NCI-H774 (cell line): Measurements from ENCODE around the gene PPEF2.

Experiments used
- DNase-seq: peaks from one replicate; lab custom pipeline; 2025; lab: John Stamatoyannopoulos, UW

The PPEF2 gene

DNA sequence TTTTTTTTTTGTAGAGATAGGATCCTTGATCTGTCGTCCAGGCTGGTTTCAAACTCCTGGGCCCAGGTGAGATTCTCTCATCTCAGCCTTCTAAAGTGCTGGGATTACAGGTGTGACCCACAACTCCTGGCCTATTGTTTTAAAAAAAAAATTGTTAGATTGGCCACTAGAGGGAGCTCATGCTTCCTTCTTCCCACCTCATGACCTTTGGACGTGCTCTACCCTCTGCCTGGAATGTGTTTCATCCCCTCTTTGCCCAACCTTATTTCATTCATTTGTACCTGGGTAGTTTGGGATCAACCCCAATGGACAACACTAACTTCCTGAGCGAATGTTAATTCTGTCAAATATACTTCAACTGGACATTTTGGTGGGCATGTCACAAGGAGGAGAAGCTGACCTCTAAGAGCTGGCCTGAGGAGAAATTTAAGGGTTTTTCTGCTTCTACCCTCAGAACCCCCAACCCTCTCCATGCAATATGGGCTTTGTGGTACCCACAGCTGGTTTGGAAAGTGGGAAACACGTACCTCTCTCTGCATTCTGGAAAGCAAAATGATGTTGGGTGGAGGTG is 6.4 kb downstream of the PPEF2 start:
- peak; percentile 9 for DNase-seq

DNA sequence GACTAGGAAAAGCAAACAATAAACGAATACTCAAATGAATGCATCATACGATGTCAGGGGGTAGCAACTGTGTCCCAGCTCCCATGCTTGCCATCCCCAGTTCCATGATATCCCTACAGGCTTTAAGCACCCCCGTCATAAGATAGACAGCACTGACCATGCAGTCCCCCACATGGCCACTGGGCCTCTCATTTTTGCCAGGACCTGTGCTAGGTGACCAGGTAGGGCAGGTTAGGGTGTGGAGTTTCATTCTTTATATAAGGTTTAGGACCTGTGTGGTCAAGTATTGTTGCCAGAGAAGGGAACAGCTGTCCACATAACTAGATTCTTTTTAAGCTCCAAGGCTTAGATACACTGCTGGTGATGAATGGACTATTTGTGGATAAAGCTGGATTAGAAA is 9.7 kb downstream of the PPEF2 start:
- no peak for DNase-seq

DNA sequence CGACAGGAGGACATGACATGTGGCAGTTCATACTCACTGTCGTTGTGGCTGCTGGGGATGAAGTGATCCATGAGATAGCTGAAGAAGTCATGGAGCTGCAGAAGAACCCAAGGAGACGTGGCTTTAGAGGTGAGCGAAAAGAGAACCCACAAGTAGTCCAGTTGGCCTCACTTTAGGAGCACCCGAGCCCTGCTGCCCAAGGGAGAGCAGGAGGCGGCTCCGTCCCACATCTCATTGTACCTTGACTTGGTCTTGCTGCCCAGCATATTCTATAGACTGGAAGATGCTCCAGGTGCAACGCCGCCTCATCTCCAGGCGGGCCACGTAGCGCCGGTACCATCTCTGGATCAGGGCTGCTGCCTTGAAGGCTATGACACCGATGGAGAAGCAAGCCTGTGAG is 10.6 kb downstream of the PPEF2 start:
- no peak for DNase-seq

DNA sequence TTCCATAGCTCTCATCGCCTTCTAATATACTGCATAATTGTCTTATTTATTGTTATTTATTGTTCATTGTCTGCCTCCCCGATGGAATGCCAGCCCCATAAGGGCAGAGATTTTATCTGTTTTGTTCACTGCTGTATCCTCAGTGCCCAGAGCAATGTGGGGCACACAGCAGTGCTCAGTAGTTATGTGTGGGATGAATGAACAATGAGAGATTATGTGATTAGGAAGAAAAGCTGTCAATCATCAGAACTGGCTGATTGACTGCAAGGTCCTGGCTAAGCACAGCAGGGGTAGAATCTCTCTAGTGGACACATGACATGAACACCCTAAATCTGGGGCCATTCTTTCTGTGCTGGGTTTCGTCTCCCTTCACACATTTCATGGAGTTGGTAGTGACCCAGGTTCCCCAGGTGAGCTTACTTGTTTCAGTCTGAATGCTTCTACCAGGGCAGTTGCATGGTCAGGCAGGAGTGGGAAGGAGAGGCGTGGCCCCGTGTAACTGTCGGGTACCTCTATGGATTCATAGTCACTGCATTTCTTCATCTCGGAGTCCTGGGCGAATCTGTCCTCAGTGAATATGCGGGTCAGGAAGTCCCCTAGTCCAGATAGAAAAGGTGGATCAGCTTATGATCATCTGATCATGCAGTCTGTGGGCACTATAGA is 12.6 kb downstream of the PPEF2 start:
- DNase-seq: no peak

DNA sequence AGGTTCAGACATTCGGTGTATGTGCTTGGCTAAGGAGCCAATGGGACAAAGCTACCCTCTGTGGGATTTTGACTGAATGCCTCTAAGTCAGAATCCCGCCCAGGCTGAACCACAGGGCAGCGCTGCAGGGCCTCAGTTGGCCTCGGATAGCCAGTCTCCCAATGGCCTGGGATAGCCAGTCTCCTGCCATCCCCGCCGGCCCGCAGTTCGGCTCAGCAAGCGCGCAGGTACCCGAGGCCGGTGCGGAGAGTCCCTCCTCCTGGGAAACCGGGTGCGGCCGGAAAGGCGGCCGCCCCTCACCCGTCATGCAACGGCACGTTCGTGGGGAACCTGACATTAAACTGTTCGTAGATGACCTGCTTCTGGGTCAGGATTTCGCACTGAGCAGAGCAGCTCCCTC is 16.1 kb downstream of the PPEF2 start:
- DNase-seq: no peak

DNA sequence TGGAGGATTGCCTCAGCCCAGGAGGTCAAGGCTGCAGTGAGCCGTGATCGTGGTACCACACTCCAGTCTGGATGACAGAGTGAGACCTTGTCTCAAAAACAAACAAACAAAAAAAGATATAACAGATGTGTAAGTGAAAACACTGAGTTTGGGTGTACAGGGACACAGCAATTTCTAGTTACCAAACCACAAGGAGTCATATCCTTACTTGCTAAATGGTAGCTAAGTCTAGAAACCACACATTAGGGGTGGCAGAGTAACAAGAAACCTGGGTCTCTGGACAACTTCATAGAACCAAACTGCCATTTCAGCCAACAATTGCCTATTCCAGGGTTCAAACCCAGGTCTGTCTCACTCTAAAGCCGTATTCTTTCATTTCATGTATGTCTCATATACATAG is 20.8 kb downstream of the PPEF2 start:
- DNase-seq: no peak

DNA sequence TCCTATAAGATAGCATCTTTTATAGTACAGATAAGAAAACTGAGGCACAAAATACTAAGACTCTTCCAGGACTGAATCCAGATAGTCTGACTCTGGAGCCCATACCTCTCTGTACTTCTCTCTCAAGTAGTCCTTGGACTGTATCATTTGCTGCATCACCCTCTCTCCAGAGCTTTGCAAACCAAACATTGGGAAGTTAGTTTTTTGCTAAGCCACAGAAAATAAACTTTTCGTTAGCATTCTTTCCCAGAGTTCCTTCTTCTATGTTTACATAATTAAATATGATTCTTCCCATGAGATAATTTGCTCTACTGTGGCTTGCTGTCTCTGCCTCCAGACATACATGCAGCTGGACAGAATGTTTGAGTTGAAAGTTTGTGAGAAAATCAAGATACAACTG is 22.0 kb downstream of the PPEF2 start:
- no peak for DNase-seq

DNA sequence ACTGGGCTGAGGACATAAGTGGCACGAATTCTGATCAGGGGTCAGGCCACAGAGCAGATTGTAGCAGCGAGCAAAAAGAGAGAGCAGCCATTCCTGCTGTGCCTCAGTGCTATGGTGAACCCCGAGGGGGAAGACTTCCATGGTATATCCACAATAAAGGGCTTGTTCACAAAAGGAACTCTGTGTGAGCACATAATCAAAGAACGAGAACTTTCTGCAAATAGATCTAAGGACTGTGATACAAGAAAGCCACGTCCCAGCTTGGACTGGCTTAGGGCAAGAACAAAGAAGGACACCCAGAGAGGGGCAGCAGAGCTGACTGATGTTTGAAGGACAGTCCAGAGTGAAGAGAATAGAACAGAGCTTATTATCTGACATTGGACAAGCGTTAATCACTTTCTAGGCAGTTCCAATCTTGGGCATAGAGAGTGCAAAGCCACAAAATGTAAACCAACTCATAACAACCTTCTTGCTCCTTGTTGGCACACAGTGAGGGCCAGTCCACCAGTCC is 24.0 kb downstream of the PPEF2 start:
- DNase-seq: no peak

DNA sequence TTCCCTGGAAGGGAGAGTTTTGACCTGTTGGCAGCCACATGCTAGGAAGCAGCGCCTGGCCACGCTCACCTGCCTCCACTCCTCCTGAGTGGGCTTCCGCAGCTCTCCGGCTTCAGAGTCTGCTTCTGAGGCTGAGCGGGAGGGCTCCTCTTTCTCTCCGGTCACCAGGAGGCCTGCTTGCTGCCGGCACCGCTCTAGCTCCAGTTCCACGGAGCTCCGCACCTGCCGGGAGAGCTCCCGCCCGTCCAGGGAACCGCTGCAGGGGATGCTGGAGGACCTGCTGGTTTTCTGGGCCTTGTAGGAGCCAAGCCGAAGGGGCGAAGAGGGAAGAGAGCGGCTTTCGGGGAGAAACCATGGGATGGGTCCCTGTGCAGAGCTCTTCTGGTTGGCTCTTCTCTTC is 26.0 kb downstream of the PPEF2 start:
- DNase-seq: no peak

DNA sequence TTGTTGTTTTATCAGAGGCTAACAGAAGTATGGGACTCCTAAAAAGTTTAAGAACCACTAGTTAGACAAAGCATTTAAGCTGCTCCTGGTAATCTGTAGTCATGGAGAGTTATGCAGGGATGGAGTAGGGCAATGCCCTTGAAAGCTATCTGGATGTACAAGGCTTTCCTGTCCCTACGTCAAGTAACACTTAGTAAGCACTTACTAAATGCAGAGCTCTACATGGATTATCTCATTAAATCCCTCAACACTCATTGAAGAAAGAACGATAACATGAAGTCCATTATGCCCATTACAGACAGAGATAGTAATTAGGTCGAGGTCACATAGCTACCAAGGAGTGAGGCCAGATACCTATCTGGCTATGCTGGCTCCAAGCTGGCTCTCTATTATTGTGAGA is 33.2 kb downstream of the PPEF2 start:
- no peak for DNase-seq

DNA sequence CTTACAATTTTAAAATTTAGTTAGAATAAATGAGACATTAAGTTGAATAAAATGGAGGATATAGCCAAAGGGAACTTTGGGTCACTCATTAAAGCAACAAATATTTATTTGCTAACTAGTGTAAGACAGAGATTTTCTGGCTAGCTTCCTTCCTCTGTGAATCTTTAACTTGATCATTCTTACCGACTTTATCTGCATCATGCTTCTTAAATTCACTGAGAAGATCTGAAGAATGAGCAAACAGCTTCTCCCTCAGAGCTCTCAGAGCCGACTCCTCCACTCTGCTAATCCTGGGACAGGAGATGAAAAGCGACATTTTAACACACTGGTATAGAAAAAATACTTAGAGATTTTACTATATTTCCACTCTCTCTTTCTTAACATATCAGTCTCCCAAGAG is 35.1 kb downstream of the PPEF2 start:
- DNase-seq: no peak

DNA sequence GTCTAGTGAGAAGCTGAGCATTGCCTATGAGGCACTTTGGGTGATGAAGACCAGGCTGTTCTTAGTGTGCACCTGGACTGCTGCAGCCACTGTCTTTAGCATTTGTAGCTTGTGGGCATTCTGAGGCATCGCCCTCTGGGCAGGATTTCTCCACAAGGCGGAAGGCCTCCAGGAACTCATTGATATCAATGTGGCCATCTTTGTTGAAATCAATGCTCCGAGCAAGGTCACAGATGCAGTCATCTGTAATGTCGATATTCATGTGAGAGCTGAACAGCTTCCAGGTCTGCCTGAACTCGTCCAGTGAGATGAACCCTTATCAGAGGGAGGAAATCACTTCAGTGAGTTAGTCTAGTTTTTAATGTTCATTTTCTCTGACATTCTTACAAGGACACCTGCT is 41.6 kb downstream of the PPEF2 start:
- no peak for DNase-seq

DNA sequence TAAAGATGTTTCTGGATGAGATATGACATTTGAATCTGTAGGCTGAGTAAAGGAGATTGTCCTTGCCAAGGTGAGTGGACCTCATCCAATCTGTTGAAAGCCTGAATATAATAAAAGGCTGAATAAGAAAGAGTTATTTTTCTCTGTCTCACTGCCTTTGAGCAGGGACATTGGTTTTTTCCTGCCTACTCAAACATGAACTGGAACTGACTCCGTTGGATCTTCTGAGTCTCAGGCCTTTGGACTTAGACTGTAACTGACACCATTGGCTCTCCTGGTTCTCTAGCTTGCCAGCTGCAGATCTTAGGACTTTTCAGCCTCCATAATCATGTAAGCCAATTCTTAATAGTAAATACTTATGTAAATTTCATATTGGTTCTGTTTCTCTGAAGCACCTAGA is 43.5 kb downstream of the PPEF2 start:
- DNase-seq: no peak

DNA sequence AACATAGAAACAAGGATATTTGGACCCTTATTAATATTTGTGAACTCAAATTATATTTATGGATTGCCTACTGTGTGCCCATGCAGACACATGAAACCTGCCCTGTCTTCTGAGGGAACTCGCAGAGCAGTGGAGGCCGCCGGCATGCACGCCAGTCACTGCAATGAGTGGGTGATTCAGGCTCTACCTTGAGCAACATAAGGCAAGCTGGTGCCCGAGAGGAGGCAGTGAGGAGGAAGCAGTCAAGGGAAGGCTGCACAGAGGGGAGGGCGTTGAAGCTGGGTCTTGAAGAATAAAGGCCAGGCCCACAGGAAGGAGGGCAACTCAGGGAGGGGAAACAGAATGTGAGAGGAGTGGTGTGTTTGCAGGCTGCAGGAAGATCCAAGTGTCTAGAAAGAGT is 52.8 kb downstream of the PPEF2 start:
- DNase-seq: no peak

DNA sequence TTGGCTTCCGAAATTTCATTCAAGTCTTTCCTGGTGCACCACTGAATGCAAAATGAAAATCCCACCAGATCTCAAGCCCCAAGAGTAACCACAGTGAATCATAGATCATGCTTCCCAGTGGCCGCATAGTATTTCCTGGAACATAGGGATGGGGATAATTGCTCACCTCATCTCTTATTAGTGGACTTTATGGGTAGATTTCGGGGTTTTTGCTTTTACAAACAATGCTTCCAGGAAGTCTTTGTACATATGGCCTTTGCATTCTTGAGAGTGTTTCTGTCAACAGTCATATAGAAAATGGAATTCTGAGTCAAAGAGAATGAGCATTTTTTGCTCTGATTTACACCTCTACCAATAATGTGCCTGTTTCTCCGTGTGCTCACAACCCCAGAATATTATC is 53.4 kb downstream of the PPEF2 start:
- no peak for DNase-seq

DNA sequence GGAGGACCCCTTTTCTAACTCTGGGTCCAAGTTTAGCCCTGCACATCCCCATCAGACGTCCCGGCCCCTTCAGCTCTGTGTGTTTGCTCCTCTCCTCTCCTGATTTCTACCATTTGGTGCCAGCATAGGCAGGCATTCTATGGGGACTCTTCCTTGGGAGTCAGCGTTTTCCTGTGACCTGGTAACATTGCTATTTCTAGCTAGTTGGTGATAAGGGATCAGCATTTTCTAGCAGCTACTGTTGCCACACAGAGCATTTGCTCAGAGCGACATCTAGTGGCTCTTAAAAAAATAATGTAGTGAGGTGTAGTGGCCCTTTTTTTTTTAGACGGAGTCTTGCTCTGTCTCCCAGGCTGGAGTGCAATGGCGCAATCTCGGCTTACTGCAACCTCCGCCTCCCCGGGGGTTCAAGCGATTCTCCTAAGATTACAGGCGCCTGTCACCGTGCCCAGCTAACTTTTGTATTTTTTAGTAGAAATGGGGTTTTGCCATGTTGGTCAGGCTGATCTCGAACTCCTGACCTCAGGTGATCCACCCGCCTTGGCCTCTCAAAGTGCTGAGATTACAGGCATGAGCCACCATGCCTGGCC is 54.0 kb downstream of the PPEF2 start:
- DNase-seq: peak; percentile 58

DNA sequence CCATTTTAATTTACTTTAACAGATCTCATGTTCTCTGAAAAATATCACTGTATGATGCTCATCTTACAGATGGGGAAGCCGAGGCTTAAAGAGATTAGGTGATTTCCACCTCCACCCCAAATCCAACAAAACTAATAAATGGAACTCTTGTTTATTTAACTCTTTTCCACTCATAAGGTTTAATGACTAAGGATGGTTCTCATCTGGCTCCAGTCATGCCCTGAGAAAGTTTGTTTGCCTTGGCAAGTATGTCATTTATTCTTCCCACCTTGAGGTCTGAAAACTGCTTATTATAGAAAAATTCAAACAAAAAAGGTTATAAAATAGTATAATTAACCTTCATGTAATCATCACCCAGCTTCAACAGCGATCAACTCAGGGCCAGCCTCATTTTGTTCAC is 56.3 kb downstream of the PPEF2 start:
- DNase-seq: no peak

DNA sequence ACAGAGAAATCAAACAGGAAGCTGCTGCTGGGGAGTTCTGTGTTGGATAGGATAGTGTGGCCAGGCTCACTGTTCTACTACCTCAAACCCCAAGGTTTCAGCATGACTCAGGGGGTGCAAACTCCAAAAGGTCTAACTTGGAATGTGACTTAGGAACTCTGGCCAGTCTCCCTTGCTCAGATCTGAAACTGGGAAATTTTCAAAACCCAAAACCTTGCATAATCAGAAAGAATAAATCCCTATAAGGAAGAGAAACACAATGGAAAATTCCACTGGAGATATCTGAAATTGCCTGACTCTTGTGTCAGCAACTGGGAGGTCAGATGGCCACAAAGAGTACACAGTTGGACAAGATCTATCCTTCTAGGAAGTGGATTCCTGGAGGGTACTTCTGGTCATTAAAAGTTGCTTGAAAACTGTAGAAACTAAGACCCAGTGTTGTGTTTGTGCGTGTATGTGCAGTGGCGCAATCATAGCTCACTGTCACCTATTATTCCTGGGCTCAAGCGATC is 58.0 kb downstream of the PPEF2 start:
- DNase-seq: no peak

DNA sequence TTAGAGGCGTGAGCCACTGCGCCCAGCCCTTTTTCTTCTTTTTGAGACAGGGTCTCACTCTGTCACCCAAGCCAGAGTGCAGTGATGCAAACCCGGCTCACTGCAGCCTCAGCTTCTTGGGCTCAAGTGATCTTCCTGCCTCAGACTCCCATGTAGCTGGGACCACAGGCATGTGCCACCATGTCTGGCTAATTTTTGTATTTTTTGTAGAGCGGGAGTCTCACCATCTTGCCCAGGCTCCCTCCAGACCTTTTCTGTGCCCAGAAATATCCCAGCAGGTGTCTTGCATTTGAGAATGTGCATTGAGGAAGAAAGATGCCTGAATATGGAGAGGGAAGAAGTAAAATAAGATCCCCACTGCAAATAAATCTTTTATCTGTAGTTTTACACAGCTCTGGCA is 58.7 kb downstream of the PPEF2 start:
- no peak for DNase-seq

DNA sequence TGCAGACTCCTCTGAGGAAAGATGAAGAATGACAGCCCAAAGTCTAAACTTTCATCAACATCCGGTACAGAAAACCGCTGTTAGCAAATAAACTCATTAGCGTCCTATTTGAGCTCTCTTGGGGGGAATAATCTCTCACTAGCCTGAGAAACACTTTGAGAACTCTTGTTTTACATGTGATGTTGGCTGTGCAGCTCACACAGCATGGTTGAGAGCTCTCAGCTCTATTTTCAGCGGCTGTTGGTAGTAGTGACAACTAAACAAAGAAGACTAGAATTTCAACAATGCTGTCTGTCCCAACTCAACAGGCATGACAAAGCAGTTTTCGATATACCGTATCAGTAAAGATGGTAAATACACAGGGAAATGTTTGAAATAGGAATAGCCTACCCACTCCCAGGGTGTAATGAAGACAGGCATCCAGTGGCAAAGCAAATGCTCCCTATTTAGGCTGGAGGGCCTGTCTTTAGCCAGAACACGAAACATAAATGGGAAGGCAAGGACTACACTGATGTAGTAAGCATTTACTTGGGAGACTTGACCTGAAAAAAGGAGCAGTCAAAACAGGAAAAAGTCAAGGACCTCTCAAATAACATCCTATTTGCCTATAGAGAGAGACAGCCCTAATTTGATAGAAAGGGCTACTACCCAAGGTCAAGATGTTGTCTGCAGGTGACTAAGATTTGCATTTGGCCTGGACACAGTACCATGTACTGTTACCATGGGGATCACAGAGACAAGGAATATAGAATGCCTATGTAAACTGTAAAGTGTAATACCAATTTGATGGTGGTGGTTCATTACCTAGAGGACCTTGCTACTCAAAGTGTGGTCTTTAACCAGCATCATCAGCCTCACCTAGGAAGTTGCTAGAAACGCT is 60.4 kb downstream of the PPEF2 start:
- DNase-seq: no peak

DNA sequence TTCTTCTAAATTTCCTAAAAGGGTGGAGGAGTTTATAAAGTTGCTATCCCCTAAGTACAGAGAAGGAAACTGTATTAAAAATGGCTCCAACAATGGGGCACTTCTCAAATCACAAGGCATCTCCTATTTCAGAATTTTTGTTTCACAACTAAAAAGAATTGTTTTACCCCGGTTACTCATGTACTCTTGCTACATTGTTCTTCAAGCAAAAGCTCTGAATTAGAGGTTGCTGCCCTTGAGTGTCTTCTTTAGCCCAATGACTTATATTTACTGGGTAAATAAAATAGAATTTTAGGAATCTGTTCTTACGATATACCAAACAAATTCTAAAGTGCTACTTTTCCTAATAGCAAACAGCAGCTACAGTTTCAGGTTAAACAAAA is 67.5 kb downstream of the PPEF2 start:
- DNase-seq: no peak

DNA sequence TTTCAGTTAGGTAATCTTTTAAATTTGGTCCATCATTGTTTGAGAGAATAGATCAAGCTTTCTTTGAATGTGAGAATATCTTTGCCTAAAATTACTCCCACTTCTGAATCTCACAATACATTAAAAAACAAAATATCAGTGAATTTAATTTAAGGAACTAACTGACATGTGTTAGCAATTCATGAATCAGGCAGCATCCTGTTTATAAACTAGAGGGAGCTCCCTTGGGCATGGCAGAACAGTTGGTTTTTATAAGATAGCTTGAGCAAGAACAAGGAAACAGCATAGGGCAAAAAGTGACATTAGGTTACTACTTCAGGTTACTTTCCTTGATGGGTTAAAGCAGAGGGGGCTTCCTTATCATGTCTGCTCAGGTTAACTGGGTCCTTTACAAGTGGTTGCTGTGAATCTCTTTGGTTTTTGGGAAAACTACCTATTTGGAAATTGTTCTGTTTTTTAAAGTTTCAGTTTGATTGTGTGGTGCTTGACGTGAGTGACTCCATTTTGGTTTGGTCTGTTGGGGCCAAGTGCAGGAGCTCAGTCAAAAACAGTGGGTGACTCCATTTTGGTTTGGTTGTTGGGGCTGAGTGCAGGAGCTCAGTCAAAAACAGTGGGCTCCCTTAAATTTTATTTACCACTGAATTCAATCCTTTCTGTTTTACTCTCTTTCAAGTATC is 68.0 kb downstream of the PPEF2 start:
- DNase-seq: no peak
